HCT116 (cell line): ENCODE measurements around the gene CSF2RB.

ENCODE experiments used
- EZH2 ChIP-seq: fragments of 200-600 bp; sonication (generic); IDR thresholded peaks from 2 replicates; pipeline ENCODE4 v1.6.1; 2017; ENCODE audit warnings: antibody characterized with exemption, mixed run types
- POLR2A ChIP-seq: IDR thresholded peaks from 2 replicates; pipeline ENCODE4 v1.7.0; 2011; ENCODE audit warnings: borderline replicate concordance; ENCODE audit not compliant: insufficient read depth, insufficient read length; ENCODE audit errors: extremely low read depth
- POLR2AphosphoS5 ChIP-seq: IDR thresholded peaks from 2 replicates; pipeline ENCODE4 v1.6.1; 2011; ENCODE audit warnings: mild to moderate bottlenecking, low read depth, low read length, moderate library complexity
- RAD21 ChIP-seq: IDR thresholded peaks from 2 replicates; pipeline ENCODE4 v1.6.1; 2012; ENCODE audit warnings: low read depth, mild to moderate bottlenecking
- SP1 ChIP-seq: IDR thresholded peaks from 2 replicates; pipeline ENCODE4 v1.6.1; 2012; ENCODE audit warnings: low read depth
- ZNF274 ChIP-seq: fragments of 200-500 bp; sonication (Bioruptor generic); IDR thresholded peaks from 2 replicates; pipeline ENCODE4 v1.6.1; 2014; ENCODE audit warnings: mild to moderate bottlenecking, low read depth, low read length, inconsistent platforms
- TF ChIP-seq, protein P1 (sequence below), 3 experiments: fragments of 200-600 bp in 1 of 3; sonication (generic) in 1 of 3; IDR thresholded peaks in 2 of 3; conservative IDR thresholded peaks in 1 of 3; 2 replicates each; pipeline ENCODE4 v1.5.1; 2012 to 2017; ENCODE audit warnings: low read depth in 2 of 3, low read length in 2 of 3, antibody characterized with exemption in 1 of 3, borderline replicate concordance in 1 of 3, control low read depth in 1 of 3, mild to moderate bottlenecking in 1 of 3, mixed read lengths in 1 of 3, mixed run types in 1 of 3, moderate library complexity in 1 of 3; ENCODE audit not compliant: insufficient read depth in 1 of 3
- TF ChIP-seq, protein P2 (sequence below): IDR thresholded peaks from 2 replicates; pipeline ENCODE4 v1.6.1; 2011; ENCODE audit warnings: mild to moderate bottlenecking, low read length, moderate library complexity; ENCODE audit not compliant: insufficient replicate concordance; ENCODE audit errors: extremely low read depth
- TF ChIP-seq, protein P3 (sequence below): IDR thresholded peaks from 2 replicates; pipeline ENCODE4 v1.6.1; 2012
- TF ChIP-seq, protein P4 (sequence below): IDR thresholded peaks from 2 replicates; pipeline ENCODE4 v1.6.1; 2012; ENCODE audit warnings: low read depth

DNA sequence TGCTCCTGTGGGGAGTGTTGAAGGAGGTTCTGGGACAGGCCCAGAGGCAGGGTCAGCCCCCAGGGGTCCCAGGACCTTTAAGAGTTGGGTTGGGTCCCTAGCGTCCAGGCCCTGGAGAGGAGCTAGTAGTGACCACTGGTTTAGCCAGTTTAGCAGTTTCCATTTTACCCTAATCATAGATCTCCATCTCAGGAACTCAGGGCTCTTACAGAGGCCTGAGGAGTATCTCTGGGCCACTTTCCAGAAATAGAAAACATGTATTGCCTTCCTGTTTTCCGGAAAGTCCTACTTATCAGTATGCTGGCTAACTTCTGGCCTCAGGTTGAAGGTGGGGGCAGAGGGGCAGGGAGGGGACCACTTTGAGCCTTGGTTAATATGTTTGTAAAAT, 39.1 kb upstream of the CSF2RB start:
- TF ChIP-seq, protein P1, sequence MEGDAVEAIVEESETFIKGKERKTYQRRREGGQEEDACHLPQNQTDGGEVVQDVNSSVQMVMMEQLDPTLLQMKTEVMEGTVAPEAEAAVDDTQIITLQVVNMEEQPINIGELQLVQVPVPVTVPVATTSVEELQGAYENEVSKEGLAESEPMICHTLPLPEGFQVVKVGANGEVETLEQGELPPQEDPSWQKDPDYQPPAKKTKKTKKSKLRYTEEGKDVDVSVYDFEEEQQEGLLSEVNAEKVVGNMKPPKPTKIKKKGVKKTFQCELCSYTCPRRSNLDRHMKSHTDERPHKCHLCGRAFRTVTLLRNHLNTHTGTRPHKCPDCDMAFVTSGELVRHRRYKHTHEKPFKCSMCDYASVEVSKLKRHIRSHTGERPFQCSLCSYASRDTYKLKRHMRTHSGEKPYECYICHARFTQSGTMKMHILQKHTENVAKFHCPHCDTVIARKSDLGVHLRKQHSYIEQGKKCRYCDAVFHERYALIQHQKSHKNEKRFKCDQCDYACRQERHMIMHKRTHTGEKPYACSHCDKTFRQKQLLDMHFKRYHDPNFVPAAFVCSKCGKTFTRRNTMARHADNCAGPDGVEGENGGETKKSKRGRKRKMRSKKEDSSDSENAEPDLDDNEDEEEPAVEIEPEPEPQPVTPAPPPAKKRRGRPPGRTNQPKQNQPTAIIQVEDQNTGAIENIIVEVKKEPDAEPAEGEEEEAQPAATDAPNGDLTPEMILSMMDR (IDR thresholded peaks at IDR 0.05 in 2 of 3, conservative IDR thresholded peaks at IDR 0.05 in 1 of 3; ENCODE audit: borderline replicate concordance in 1 of 3, insufficient read depth in 1 of 3, low read depth in 2 of 3, low read length in 2 of 3): no peak
- no peak for TF ChIP-seq POLR2A
- TF ChIP-seq POLR2AphosphoS5: no peak
- TF ChIP-seq SP1: no peak
- TF ChIP-seq ZNF274: no peak
- TF ChIP-seq, protein P2, sequence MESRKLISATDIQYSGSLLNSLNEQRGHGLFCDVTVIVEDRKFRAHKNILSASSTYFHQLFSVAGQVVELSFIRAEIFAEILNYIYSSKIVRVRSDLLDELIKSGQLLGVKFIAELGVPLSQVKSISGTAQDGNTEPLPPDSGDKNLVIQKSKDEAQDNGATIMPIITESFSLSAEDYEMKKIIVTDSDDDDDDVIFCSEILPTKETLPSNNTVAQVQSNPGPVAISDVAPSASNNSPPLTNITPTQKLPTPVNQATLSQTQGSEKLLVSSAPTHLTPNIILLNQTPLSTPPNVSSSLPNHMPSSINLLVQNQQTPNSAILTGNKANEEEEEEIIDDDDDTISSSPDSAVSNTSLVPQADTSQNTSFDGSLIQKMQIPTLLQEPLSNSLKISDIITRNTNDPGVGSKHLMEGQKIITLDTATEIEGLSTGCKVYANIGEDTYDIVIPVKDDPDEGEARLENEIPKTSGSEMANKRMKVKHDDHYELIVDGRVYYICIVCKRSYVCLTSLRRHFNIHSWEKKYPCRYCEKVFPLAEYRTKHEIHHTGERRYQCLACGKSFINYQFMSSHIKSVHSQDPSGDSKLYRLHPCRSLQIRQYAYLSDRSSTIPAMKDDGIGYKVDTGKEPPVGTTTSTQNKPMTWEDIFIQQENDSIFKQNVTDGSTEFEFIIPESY: no peak
- TF ChIP-seq EZH2: no peak
- TF ChIP-seq, protein P3, sequence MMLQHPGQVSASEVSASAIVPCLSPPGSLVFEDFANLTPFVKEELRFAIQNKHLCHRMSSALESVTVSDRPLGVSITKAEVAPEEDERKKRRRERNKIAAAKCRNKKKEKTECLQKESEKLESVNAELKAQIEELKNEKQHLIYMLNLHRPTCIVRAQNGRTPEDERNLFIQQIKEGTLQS: no peak
- TF ChIP-seq, protein P4, sequence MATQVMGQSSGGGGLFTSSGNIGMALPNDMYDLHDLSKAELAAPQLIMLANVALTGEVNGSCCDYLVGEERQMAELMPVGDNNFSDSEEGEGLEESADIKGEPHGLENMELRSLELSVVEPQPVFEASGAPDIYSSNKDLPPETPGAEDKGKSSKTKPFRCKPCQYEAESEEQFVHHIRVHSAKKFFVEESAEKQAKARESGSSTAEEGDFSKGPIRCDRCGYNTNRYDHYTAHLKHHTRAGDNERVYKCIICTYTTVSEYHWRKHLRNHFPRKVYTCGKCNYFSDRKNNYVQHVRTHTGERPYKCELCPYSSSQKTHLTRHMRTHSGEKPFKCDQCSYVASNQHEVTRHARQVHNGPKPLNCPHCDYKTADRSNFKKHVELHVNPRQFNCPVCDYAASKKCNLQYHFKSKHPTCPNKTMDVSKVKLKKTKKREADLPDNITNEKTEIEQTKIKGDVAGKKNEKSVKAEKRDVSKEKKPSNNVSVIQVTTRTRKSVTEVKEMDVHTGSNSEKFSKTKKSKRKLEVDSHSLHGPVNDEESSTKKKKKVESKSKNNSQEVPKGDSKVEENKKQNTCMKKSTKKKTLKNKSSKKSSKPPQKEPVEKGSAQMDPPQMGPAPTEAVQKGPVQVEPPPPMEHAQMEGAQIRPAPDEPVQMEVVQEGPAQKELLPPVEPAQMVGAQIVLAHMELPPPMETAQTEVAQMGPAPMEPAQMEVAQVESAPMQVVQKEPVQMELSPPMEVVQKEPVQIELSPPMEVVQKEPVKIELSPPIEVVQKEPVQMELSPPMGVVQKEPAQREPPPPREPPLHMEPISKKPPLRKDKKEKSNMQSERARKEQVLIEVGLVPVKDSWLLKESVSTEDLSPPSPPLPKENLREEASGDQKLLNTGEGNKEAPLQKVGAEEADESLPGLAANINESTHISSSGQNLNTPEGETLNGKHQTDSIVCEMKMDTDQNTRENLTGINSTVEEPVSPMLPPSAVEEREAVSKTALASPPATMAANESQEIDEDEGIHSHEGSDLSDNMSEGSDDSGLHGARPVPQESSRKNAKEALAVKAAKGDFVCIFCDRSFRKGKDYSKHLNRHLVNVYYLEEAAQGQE: no peak
- TF ChIP-seq RAD21: no peak
